Stimulated activated CD4-positive, alpha-beta T cell treated with anti-CD3 and anti-CD28 coated beads, Interleukin-4, amount 100 ng/mL, for 24 hours (primary cell): ENCODE results near the gene AKR1A1.
"Not testable (repeated sequence)": the region's sequence is repeated elsewhere in the genome, so short reads cannot be mapped to it uniquely, and the experiment has no call there.

Experiments
- DNase-seq: peaks from one replicate; pipeline ENCODE4 v3.0.0-alpha.2; 2020

The AKR1A1 gene

DNA sequence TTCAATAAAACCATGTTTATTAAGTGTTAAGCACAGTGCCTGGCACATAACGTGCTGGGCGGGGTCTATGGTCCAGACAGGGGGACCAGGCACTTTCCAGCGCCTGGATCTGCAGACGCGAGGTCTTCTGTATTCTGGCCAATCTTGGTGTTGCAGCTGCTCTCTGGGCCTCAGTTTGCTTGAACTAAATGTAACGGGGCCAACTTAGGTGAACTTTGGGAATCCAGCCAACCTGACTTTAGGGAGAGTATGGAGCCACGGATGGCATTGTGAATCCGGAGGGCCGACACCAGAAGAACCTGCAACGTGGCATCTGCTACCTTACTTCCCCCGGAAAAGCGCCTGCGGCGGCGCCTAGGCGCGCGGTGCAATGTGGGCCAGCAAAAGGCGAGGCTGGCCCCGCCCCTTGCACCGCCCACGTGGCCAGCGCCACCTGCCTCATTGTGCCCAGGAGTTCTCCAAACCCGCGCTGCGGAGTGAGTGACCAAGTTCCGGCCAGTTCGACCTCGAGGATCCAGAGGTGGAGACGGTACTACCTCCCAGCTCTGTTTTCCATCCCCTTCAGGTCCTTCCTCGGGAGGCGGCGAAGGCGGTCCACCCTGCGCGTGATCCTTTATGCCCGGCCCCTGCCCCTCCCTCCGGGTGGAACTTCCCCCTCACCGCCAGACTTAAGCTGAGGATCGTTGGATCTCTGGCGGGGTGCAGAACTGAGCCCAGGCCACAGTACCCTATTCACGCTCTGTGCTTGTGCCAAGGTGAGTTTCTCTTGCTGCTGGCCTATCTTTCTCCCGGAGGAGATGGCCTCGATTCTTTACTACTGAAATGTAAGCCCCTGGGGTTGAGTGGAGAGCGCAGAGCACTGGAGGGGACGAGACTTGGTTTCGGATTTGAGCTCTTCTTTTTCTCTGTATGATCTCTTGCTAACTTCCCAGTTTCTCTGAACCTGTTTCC, at the start of gene AKR1A1:
Gene AKR1A1 (plus strand): TSS at position 426 of the 951 bp plus-strand sequence. CDS start 10,969 bp downstream, outside the sequence.
- peak; percentile 89 for DNase-seq

DNA sequence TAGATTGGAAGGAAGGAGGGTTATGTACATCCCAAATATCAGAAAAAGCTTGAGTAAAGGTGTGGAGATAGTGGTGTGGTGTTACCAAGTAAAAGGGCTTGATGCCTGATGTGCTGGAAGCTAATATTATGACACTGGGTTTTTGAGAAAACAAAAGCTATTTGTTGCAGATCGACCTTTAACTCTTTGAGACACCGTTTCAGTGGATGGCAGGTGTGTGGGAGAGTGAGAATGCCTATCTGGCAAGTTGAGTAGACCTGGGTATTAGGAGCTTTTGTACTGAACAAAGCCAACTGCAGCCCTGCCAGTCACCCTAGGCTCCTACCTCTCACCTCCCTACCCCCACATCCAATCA, 49.1 kb upstream of the AKR1A1 start:
- no peak for DNase-seq

DNA sequence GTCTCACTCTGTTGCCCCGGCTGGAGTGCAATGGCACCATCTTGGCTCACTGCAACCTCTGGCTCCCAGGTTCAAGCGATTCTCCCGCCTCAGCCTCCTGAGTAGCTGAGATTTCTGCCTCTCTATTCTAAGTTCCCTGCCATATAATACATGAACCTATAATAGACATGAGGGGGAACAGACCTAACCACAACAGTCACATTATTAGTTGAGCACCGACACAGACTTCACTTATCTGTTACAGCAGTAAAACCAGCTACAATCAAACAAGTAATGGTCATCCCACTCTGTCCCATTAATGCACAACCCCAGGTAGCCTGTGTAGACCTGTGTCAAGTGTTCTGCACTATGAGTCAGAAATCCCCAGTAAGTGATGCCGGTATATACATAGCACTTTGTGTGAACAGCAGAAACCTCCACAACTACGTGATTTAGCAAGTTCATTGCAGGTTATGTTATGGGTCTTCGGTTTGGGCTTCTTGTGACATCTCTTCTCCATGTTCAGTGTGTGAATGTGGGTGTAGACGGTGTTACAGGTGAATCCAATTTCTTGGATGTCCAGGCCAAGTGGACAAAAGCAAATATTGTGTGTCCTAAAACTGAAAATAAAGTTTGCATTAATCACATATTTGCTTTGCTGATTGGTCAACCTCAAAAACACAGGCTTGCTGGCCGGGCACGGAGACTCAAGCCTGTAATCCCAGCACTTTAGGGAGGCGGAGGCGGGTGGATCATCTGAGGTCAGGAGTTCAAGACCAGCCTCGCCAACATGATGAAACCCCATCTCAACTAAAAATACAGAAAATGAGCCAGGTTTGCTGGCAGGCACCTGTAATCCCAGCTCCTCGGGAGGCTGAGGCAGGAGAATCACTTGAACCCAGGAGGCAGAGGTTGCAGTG, 46.9 kb upstream of the AKR1A1 start:
- DNase-seq = no peak

DNA sequence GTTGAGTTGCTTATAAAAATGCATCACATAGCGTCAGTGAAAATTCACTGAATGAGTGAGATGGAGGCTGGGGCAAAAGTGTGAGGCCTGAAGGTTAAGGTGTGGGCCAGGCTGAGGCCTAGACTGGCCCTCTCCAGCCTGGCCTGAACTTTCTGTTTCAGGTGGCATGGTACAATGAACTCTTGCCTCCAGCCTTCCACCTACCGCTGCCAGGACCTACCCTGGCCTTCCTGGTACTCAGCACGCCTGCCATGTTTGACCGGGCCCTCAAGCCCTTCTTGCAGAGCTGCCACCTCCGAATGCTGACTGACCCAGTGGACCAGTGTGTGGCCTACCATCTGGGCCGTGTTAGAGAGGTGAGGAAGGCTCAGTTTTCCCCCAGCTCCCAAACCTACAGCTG, 43.4 kb upstream of the AKR1A1 start:
- no peak for DNase-seq

DNA sequence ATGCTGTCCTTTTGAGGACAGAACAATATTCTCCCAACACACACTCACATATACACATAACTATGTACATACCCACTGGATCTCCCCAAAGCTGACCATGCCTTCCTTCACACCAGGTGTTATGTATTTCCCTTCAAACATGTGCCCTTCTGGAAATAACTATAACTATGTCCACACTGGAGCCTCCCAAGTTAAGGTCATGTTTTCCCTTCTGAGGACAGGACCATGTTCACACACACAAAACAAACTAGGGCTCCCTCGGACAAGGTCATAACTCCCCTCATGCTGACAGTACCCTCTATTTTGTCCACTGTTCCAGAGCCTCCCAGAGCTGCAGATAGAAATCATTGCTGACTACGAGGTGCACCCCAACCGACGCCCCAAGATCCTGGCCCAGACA, 42.7 kb upstream of the AKR1A1 start:
- no peak for DNase-seq

DNA sequence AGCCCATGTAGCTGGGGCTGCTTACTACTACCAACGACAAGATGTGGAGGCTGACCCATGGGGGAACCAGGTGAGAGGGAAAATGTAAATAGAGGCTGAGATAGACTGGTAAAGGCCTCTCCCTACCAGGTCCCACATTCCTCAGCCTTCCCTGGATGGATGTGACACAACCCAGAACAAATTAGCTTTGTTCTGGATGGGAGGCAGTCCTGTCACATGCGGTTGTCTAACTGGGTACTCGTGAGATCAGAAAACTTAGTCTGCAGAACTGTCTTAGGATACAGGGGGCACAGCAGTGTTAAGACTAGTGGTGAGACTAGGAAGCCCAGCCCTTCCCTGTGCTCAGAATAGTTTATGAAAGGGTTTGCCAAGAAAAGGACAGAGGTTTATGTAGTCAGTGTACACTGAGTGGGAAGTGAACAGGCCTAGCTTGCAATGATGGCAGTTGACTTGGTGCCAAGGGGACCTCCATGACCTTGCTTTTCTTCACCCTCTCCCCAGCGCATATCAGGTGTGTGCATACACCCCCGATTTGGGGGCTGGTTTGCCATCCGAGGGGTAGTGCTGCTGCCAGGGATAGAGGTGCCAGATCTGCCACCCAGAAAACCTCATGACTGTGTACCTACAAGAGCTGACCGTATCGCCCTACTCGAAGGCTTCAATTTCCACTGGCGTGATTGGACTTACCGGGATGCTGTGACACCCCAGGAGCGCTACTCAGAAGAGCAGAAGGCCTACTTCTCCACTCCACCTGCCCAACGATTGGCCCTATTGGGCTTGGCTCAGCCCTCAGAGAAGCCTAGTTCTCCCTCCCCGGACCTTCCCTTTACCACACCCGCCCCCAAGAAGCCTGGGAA, 42.1 kb upstream of the AKR1A1 start:
- no peak for DNase-seq

DNA sequence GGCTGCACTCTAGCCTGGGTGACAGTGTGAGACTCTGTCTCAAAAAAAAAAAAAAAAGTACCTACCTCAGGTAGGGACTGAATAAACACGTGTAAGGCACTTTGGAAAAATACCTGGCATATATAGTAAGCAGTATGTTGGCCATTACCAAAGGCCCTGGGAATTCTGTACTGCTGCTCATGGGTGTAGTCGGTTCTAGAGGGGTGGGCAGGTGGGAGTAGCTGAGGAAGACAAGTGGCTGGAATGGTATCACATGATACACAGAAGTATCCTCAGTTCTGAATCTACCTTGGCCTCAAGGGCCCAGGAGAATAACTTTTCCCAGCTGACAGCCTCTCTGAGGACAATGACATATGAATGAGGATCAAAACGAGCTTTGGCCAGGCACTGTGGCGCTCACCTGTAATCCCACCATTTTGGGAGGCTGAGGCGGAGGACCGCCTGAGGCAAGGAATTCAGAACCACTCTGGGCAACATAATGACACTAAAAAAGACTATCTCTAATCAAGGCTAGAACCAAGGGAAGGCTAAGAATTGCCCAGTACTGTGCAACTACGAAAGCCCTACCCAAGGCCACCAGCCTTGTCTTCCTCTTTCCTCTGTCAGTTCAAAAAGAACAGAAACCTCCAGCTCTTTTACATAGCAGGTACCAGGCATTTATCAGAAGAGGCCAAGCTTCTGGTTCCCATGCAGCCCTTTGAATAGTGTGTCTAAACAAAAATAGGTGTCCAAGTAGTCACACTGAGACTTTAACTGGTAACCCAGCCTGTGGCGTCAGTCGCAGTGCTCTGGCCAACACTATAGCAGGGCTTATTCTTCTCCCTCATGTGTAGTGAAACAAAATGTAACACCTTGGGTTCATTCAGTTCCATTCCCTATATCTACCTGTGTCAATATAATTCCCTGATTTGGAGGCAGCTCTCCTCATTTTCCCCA, 40.3 kb upstream of the AKR1A1 start:
- no peak for DNase-seq

DNA sequence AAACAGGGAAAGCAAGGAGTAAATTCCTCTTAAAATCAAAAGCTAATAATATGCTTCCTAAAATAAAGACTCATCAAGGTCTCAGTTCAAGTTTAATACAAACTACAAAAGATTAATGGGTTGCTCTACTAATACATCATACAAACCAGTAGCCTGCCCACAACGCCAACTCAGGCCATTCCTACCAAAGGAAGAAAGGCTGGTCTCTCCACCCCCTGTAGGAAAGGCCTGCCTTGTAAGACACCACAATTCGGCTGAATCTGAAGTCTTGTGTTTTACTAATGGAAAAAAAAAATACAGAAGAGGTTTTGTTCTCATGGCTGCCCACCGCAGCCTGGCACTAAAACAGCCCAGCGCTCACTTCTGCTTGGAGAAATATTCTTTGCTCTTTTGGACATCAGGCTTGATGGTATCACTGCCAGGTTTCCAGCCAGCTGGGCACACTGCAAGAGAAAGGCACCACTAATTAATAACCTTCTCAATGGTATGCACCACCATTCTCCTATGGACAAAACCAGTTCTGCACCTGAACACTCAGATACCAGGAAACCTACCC, 39.6 kb upstream of the AKR1A1 start:
- no peak for DNase-seq

DNA sequence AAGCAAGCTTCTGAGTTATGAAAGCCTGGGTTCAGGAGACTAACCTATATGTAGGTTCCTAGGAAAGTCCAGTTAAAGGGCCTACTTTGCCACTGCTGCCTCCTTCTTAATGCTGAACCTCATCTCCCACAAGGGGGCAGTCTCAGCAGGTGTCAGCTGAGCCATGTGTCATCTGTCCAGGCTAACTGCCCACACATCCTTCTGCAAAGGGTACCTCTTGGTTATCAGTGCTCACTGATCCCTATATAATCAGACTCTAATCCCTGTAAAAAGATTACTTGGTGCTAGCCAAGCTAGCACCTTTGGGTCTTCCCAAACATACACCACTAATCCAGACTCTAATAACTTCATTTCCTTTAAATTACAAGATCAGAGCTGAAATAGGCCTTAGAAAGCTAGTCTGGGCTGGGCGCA, 38.0 kb upstream of the AKR1A1 start:
- peak; percentile 64 for DNase-seq

DNA sequence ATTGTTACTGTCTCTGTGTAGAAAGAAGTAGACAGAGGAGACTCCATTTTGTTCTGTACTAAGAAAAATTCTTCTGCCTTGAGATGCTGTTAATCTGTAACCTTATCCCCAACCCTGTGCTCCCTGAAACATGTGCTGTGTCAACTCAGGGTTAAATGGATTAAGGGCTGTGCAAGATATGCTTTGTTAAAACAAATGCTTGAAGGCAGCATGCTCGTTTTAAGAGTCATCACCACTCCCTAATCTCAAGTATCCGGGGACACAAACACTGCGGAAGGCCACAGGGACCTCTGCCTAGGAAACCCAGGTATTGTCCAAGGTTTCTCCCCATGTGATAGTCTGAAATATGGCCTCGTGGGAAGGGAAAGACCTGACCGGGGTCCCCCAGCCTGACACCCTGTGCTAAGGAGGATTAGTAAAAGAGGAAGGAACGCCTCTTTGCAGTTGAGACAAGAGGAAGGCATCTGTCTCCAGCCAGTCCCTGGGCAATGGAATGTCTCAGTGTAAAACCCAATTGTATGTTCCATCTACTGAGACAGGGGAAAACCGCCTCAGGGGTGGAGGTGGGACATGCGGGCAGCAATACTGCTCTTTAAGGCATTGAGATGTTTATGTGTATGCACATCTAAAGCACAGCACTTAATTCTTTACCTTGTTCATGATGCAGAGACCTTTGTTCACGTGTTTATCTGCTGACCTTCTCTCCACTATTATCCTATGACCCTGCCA, 36.9 kb upstream of the AKR1A1 start:
- DNase-seq = not testable (repeated sequence)

DNA sequence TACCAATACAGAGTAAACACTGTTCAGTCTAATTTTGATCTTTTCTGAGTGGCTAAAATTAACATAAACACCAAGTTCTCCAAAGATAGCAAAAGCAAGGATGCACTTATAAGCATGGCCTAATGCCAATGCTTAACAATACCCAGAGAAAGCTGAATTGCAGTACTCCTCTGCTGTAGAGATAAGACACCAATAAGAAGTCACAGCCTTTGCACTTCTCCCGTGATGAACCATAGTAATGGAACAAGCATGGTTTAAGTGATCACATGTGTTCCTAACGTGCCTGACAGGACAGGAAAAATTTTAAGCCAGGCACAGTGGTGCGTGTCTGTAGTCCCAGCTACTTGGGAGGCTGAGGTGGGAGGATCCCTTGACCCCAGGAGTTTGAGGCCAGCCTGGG, 34.6 kb upstream of the AKR1A1 start:
- DNase-seq = no peak

DNA sequence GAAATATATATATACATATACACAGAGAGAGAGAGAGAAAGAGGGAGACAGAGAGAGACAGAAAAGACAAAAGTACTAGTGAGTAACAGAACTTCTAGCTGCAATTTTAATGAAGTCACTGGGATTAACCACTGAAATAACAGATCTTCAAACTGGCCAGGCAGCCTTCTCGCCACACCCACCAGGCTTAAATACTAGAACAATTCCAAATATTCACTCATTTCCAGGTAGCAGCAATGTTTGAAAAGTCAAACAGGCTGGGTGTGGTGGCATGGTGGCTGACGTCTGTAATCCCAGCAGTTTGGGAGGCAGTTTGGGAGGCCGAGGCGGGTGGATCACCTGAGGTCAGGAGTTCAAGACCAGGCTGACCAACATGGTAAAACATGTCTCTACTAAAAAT, 34.2 kb upstream of the AKR1A1 start:
- no peak for DNase-seq

DNA sequence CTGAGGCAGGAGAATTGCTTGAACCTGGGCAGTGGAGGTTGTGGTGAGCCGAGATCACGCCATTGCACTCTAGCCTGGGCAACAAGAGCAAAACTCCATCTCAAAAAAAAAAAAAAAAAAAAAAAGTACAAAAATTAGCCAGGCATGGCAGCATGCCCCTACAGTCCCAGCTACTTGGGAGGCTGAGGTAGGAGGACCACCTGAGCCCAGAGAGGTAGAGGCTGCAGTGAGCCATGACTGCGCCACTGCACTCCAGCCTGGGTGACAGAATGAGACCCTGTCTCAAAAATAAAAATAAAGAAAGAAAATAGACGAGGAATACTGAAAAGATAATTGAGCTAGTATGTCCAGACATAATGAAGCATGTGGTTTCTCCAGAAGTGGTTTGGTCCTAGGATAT, 32.3 kb upstream of the AKR1A1 start:
- DNase-seq = not testable (repeated sequence)

DNA sequence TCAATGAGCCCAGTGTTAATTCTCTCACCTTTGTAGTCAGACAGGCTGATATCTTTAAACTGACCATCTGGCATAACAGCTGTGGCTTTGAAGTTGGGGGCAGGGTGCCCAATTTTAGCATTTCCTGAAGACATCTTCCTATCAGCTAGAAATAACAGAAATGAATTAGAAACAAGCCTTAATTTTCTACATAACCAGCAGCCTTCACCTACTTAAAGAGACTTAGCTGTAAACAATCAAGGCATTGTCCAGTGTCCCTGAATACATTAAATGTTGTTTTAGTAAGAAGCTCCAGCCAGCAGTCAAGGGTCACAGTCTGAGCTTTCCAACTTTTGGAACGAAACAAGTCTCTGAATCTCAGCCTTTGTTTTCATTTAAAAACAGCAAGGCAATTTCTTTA, 31.7 kb upstream of the AKR1A1 start:
- no peak for DNase-seq

DNA sequence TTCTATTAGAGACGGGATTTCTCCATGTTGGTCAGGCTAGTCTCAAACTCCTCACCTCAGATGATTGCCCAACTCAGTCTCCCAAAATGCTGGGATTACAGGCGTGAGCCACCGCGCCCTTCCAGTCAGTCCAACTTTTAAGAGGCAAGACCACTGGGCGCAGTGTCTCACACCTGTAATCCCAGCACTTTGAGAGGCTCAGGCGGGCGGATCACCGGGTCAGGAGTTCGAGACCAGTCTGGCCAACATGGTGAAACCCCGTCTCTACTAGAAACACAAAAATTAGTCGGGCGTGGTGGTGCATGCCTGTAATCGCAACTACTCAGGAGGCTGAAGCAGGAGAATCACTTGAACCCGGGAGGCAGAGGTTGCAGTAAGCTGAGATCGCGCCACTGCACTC, 30.9 kb upstream of the AKR1A1 start:
- DNase-seq = not testable (repeated sequence)

DNA sequence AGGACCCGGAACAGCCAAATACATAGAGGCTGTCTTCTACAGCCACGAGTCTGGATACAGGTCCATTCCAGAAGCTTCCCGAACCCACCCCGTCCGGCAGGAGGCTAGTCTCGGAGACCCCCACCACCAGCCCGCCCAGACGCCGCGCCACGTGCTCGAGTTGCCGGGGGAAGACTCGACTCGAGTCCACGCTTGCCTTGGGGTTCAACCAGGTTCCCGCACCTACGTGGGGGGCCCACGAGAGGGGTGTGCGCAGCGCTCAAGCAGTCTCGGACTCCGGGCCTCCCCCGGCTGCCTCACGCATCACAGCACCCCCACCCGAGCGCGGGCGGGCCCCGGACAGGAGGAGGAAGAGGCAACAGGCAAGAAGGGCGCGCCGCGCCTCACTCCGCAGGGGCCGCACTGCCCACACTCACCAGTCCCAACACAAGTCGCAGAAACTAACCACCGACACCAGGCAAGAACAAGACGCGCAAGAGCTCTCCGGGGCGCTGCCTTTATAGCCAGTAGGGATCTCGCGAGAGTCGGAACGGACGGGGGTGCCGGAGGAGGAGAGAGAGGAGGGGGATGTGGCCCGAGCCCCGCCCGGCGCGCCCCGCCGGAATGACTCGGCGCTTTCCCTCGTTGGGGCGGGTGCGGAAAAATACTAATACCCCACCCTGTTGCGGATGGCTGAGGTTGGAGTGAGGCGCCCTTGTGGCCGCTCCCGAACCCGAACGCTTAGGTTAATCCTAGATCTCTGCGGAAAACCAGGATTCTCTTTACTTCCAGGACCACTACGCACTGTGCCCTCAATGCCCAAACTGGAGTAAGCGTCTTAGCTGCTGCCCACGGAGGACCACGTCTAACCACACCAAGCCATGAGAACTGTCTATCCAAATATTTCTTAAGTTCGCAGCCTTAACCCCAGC, 29.0 kb upstream of the AKR1A1 start, which contains the start of gene PRDX1:
Gene PRDX1 (minus strand): TSS at position 472 of the 911 bp plus-strand sequence. CDS start 2,841 bp downstream, outside the sequence.
- DNase-seq = peak; percentile 99

DNA sequence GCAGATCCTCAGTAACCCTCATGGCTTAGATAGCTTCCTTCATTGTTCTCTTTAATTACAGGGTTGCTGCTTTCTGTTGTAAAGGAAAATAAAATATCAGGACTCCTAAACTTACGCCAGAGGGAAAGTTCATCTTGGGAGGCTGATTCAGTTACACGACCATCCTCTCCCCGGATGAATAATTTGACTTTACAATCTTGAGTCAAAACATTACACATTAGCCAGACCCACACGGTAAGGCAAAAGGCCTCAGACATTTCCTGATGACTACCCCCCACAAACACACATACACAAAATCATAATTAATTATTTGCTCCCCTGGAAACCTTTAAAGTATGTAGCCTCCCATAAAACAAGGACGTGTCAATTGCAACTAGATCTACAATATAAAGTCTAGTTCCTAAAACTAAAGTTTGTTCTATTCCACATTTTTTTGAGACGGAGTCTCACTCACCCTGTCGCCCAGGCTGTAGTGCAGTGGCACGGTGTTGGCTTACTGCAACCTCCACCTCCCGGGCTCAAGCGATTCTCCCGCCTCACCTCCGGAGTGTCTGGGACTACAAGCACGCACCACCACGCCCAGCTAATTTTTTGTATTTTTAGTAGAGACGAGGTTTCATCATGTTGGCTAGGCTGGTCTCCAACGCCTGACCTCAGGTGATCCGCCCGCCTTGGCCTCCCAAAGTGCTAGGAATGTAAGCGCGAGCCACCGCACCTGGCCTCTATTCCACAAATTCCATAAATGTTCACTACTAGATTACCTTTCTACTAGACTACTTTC, 28.1 kb upstream of the AKR1A1 start:
- peak; percentile 30 for DNase-seq

DNA sequence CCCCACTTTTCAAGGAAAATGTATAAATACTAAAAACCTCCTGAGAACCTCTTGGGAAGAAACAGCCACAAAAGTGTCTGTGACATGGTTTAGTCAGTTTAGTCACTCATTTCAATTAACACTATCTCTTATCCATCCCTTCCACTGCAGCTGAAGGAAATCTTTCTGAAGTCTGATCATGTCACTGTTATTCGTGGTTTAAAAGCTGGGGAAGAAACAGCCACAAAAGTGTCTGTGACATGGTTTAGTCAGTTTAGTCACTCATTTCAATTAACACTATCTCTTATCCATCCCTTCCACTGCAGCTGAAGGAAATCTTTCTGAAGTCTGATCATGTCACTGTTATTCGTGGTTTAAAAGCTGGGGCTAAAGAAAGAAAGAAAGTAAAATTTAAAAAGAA, 27.1 kb upstream of the AKR1A1 start:
- DNase-seq = not testable (repeated sequence)
